Kidney (tissue), 14 donors: ENCODE data around the gene IL18R1. TPM values are rescaled to one million over a fixed set of nuclear protein-coding genes. Genes with fewer than 3 reads are reported as not detected.

Experiments used
- DNase-seq, 5 donors: peaks; one replicate each; pipeline ENCODE4 v3.0.0-alpha.2; 2013 to 2020
- FAIRE-seq: peaks from 2 replicates; lab custom pipeline; 2012; peaks lifted over from hg19 to GRCh38; lab: Jason Lieb, UNC
- H3K27ac ChIP-seq, 2 donors: one replicate each; pipeline ENCODE4 v1.7.0; 2013; ENCODE audit warnings: low read depth in 2 of 2, low read length in 2 of 2, inconsistent platforms in 1 of 2
- H3K27me3 ChIP-seq: one replicate; pipeline ENCODE4 v1.7.1; 2013; ENCODE audit warnings: low read length, inconsistent platforms; ENCODE audit not compliant: control insufficient read depth, insufficient read depth
- H3K36me3 ChIP-seq, 3 donors: one replicate each; pipeline versions ENCODE4 v1.7.0 to v1.7.1; 2013; ENCODE audit warnings: low read length in 3 of 3, control low read depth in 1 of 3, inconsistent platforms in 1 of 3; ENCODE audit not compliant: insufficient read depth in 3 of 3, control insufficient read depth in 2 of 3
- H3K4me1 ChIP-seq, 3 donors: one replicate each; pipeline versions ENCODE4 v1.7.0 to v1.7.1; 2013; ENCODE audit warnings: low read length in 3 of 3, inconsistent platforms in 1 of 3, low read depth in 1 of 3; ENCODE audit not compliant: control insufficient read depth in 2 of 3, insufficient read depth in 2 of 3
- H3K4me3 ChIP-seq, 3 donors: one replicate each; pipeline versions ENCODE4 v1.7.0 to v1.8.1; 2013; ENCODE audit warnings: low read length in 3 of 3, control low read depth in 1 of 3, inconsistent platforms in 1 of 3
- H3K9ac ChIP-seq, 3 donors: one replicate each; pipeline versions ENCODE4 v1.7.0 to v1.7.1; 2013; ENCODE audit warnings: low read length in 3 of 3, control low read depth in 1 of 3, inconsistent platforms in 1 of 3
- H3K9me3 ChIP-seq, 3 donors: one replicate each; pipeline versions ENCODE4 v1.7.0 to v1.7.1; 2013; ENCODE audit warnings: low read length in 3 of 3, control low read depth in 1 of 3, inconsistent platforms in 1 of 3; ENCODE audit not compliant: control insufficient read depth in 2 of 3, insufficient read depth in 1 of 3
- CTCF ChIP-seq: IDR thresholded peaks from 3 replicates; pipeline ENCODE4 v1.5.1; 2012; ENCODE audit warnings: mild to moderate bottlenecking, moderate library complexity, borderline replicate concordance; ENCODE audit not compliant: insufficient read depth; ENCODE audit errors: extremely low read depth
- intact Hi-C: fragments of 100-400 bp; cut with DNase I; formaldehyde crosslinking; loops from one replicate; pipeline ENCODE4 v1.11.1; 2022
- polyA plus RNA-seq: library from polyadenylated mRNA; stranded (reverse); fragments of 350-450 nt; fragmentation: Illumina TruSeq; extraction: RNeasy Lipid Tissue Mini Kit (QIAGEN cat#74804); gene quantifications from one replicate; pipeline ENCODE4 v1.2.3, GENCODE V29; 2014; ENCODE audit warnings: low read depth, low replicate concordance; ENCODE audit not compliant: insufficient read depth
- total RNA-seq: library from RNA; stranded (reverse); fragmentation: NEBNext Ultra II Directional; extraction: Animal tissue kit (Norgen Biotek cat#: 25700); gene quantifications from one replicate; pipeline ENCODE4 v1.2.1, GENCODE V29; 2021
- donor health status: control.
- donor health status: control.
- donor health status: control.
- donor health status: control.
- donor health status: control.
- donor health status: DM: yes; HTN: yes; CAD: no.
- donor health status: Normal renal cell carcinoma (clear cell type).

The IL18R1 gene
- total and polyA plus RNA-seq, 2 donors from 2014 or later: 3.6 to 14.9 TPM

GRCh38 chr2:102386004-102386403 is 30.4 kb downstream of the IL18R1 start:
- Histone ChIP-seq H3K27me3 (no peaks in the 10 kb centered on the region), H3K9me3 (peaks cover 0 to 6% (median 0%) of the 10 kb centered on the region in 3 donors), H3K4me3 (no peak overlapping the region), H3K27ac (no peak overlapping the region), H3K4me1 (no peaks in the 10 kb centered on the region), H3K9ac (no peak overlapping the region), H3K36me3 (no peaks in the 10 kb centered on the region)
- TF ChIP-seq CTCF: no peak
- no peak for FAIRE-seq
- intact Hi-C loops: no loop called here
- no peak for DNase-seq

- H3K9me3 ChIP-seq: peaks cover 0 to 6% (median 0%) of the 10 kb centered on the region in 3 donors
- H3K9ac ChIP-seq: no peak overlapping the region
- TF ChIP-seq CTCF: no peak
- intact Hi-C loops: no loop called here
- no peaks in the 10 kb centered on the region for H3K36me3 ChIP-seq
- no peak for DNase-seq
- H3K27ac ChIP-seq: no peak overlapping the region
- no peaks in the 10 kb centered on the region for H3K4me1 ChIP-seq
- FAIRE-seq: no peak
- H3K27me3 ChIP-seq: no peaks in the 10 kb centered on the region
- H3K4me3 ChIP-seq: no peak overlapping the region
These were observed 31.4 kb downstream of the IL18R1 start for GRCh38 chr2:102386867-102387541.

- no peak overlapping the region for H3K9ac ChIP-seq
- TF ChIP-seq CTCF: no peak
- no peak for DNase-seq
- intact Hi-C loops: no loop called here
- FAIRE-seq: no peak
- H3K9me3 ChIP-seq: peaks cover 0 to 6% (median 0%) of the 10 kb centered on the region in 3 donors
- H3K4me1 ChIP-seq: no peaks in the 10 kb centered on the region
- H3K27ac ChIP-seq: no peak overlapping the region
- H3K27me3 ChIP-seq: no peaks in the 10 kb centered on the region
- H3K4me3 ChIP-seq: no peak overlapping the region
- no peaks in the 10 kb centered on the region for H3K36me3 ChIP-seq
These were observed 32.4 kb downstream of the IL18R1 start for GRCh38 chr2:102387763-102388546.
